Right lobe of liver (tissue), 4 donors: Measurements from ENCODE around the gene PHF3.

Experiments used
- POLR2A ChIP-seq: fragments of 450-650 bp; IDR thresholded peaks from one replicate; pipeline ENCODE4 v1.6.1; 2017; ENCODE audit warnings: antibody characterized with exemption, mild to moderate bottlenecking
- TF ChIP-seq, protein P1 (sequence below), 4 donors: fragments of 200-600 bp in 3 of 4; fragments of 450-650 bp in 1 of 4; IDR thresholded peaks; one replicate each; pipeline versions ENCODE4 v1.5.1 to v1.8.0; 2016 to 2022; ENCODE audit warnings: antibody characterized with exemption in 4 of 4, mild to moderate bottlenecking in 2 of 4
- donor health status: DM: no; HTN: no; CAD: no.
- donor health status: DM: no; HTN: no; CAD: no.
- donor health status: DM: no; HTN: yes; CAD: no.

DNA sequence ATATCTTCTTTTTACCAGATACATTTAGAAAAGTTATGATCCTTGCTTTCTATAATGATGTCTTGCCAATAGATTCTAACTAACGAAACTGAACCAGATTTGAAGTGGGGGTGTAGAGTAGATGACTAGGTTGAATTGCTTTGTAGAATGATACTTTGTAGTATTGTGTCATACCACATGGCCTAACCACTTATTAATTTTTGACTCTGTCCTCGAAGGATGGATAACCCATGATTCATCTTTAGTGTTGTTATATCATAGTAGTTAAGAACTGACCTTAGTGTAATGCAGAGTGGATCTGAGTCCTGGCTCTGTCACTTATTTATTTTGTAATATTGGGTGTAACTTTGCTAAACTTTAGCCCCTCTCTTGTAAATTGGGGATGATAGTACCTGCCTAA, 4.5 kb downstream of the PHF3 start:
- TF ChIP-seq, protein P1, sequence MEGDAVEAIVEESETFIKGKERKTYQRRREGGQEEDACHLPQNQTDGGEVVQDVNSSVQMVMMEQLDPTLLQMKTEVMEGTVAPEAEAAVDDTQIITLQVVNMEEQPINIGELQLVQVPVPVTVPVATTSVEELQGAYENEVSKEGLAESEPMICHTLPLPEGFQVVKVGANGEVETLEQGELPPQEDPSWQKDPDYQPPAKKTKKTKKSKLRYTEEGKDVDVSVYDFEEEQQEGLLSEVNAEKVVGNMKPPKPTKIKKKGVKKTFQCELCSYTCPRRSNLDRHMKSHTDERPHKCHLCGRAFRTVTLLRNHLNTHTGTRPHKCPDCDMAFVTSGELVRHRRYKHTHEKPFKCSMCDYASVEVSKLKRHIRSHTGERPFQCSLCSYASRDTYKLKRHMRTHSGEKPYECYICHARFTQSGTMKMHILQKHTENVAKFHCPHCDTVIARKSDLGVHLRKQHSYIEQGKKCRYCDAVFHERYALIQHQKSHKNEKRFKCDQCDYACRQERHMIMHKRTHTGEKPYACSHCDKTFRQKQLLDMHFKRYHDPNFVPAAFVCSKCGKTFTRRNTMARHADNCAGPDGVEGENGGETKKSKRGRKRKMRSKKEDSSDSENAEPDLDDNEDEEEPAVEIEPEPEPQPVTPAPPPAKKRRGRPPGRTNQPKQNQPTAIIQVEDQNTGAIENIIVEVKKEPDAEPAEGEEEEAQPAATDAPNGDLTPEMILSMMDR (IDR thresholded peaks at IDR 0.05): no peak
- TF ChIP-seq POLR2A: no peak
